ENCODE results near the gene PARP15. TPM values are rescaled to one million over a fixed set of nuclear protein-coding genes. Genes with fewer than 3 reads are reported as not detected.

Gene PARP15
- total RNA-seq, 1 donor from 2014 or later, result 5.9 TPM

- Histone ChIP-seq H3K27ac (no peak overlapping the region), H3K4me1 (no peaks in the 10 kb centered on the region), H3K4me3 (no peak overlapping the region), H3K36me3 (no peaks in the 10 kb centered on the region), H3K9me3 (no peaks in the 10 kb centered on the region), H3K27me3 (no peaks in the 10 kb centered on the region)
- intact Hi-C loops (cut with DNase I), result no loop called here
- TF ChIP-seq POLR2AphosphoS5 (IDR thresholded peaks at IDR 0.05; ENCODE audit: insufficient read depth in 1 of 2, low read depth in 1 of 2), result no peak
- no peak for TF ChIP-seq POLR2A (IDR thresholded peaks at IDR 0.05)
- no peak for TF ChIP-seq CTCF (IDR thresholded peaks at IDR 0.05)
- no peak for DNase-seq (ENCODE audit: extremely low spot score in 2 of 2)
Observed at GRCh38 chr3:122621112-122621511, 43.7 kb downstream of the PARP15 start.

DNA sequence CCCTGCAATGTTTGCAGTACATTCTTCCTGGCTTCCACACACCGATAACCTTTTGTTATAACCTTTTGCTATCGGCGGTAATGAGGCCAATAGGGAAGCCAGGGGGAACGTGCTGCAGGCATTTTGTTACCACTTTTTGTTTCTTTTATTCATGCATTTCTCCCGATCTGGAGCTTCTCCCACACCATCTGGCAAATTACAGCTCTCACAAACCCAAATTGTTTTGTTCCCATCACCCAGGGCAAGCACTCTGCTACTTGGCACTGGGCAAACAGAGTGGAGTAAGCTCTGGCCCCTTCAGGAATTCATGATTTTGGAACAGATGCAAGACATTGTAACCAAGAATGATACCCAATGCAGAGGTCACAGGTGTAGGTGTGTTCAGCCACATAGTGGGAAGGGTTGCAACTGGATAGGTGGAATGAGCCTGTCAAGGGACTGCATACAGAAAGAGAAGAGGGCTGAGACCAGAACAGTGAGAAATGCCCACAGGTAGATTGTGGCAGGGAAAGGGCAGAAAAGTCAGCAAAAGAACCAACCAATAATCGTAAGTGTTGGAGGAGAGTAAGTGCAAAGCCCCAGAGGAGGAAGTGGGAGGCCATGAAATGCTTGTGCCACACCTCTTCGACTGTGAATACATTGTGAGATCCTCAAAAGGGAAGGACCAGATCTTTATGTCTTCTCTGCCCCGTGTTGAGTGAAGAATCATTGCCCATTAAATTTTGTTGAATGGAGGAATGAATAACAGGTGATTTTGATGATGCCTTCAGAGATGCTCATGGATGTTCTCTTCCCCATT lies 45.8 kb downstream of the PARP15 start:
- TF ChIP-seq POLR2A (IDR thresholded peaks at IDR 0.05) (no peak), CTCF (IDR thresholded peaks at IDR 0.05) (no peak), POLR2AphosphoS5 (IDR thresholded peaks at IDR 0.05; ENCODE audit: insufficient read depth in 1 of 2, low read depth in 1 of 2) (no peak)
- Histone ChIP-seq H3K4me1 (no peaks in the 10 kb centered on the region), H3K9me3 (no peaks in the 10 kb centered on the region), H3K36me3 (no peaks in the 10 kb centered on the region), H3K27ac (no peak overlapping the region), H3K4me3 (no peak overlapping the region), H3K27me3 (no peaks in the 10 kb centered on the region)
- intact Hi-C loops (cut with DNase I), result no loop called here
- DNase-seq (ENCODE audit: extremely low spot score in 2 of 2), result no peak

DNA sequence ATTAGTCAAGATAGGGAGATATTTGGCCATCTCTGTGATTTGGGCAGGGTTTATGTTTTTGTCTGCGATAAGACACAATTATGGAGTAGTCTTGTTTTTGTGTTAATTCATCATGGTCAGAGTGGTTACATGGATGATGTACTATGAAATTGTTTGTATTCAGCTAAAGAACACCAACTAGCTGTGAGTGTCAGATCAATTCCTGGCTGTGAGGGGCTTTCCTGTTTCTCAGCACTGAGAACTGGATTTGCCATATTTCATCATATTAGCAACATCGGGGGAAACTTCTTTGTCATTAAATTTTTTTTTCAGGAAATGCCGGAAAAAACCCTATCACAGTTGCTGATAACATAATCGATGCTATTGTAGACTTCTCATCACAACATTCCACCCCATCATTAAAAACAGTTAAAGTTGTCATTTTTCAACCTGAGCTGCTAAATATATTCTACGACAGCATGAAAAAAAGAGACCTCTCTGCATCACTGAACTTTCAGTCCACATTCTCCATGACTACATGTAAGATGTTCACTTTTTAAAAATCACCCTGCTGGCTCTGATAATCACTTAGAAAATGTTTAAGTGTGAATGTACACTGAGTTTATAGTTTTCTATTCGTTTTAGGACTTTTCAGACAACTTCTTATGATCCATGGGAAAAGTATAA lies 49.2 kb downstream of the PARP15 start:
- intact Hi-C loops (cut with DNase I), result no loop called here
- no peak overlapping the region for H3K27ac ChIP-seq
- no peaks in the 10 kb centered on the region for H3K4me1 ChIP-seq
- H3K4me3 ChIP-seq, result no peak overlapping the region
- no peak for DNase-seq (ENCODE audit: extremely low spot score in 2 of 2)
- no peaks in the 10 kb centered on the region for H3K9me3 ChIP-seq
- H3K27me3 ChIP-seq, result no peaks in the 10 kb centered on the region
- H3K36me3 ChIP-seq, result no peaks in the 10 kb centered on the region
- TF ChIP-seq POLR2A (IDR thresholded peaks at IDR 0.05) (no peak), POLR2AphosphoS5 (IDR thresholded peaks at IDR 0.05; ENCODE audit: insufficient read depth in 1 of 2, low read depth in 1 of 2) (no peak), CTCF (IDR thresholded peaks at IDR 0.05) (no peak)

- TF ChIP-seq POLR2A (IDR thresholded peaks at IDR 0.05), result no peak
- TF ChIP-seq CTCF (IDR thresholded peaks at IDR 0.05), result no peak
- TF ChIP-seq POLR2AphosphoS5 (IDR thresholded peaks at IDR 0.05; ENCODE audit: insufficient read depth in 1 of 2, low read depth in 1 of 2), result no peak
- no peaks in the 10 kb centered on the region for H3K36me3 ChIP-seq
- H3K4me3 ChIP-seq, result no peak overlapping the region
- H3K4me1 ChIP-seq, result no peaks in the 10 kb centered on the region
- no peaks in the 10 kb centered on the region for H3K27me3 ChIP-seq
- intact Hi-C loops (cut with DNase I), result no loop called here
- no peaks in the 10 kb centered on the region for H3K9me3 ChIP-seq
- no peak for DNase-seq (ENCODE audit: extremely low spot score in 2 of 2)
- no peak overlapping the region for H3K27ac ChIP-seq
Observed at GRCh38 chr3:122627301-122627700, 49.9 kb downstream of the PARP15 start.

GRCh38 chr3:122628567-122628966 lies 51.1 kb downstream of the PARP15 start:
- Histone ChIP-seq H3K27ac (no peak overlapping the region), H3K36me3 (no peaks in the 10 kb centered on the region), H3K27me3 (no peaks in the 10 kb centered on the region), H3K9me3 (no peaks in the 10 kb centered on the region), H3K4me3 (no peak overlapping the region), H3K4me1 (no peaks in the 10 kb centered on the region)
- no peak for DNase-seq (ENCODE audit: extremely low spot score in 2 of 2)
- intact Hi-C loops (cut with DNase I), result no loop called here
- TF ChIP-seq POLR2A (IDR thresholded peaks at IDR 0.05) (no peak), CTCF (IDR thresholded peaks at IDR 0.05) (no peak), POLR2AphosphoS5 (IDR thresholded peaks at IDR 0.05; ENCODE audit: insufficient read depth in 1 of 2, low read depth in 1 of 2) (no peak)

All from vagina (tissue), 2 donors.